IMR-90 (cell line): ENCODE data around the gene MB. TPM values are rescaled to one million over a fixed set of nuclear protein-coding genes. Genes with fewer than 3 reads are reported as not detected.
A peak's percentile ranks its signal among the peaks of the same experiment; 100 is the strongest.

Source experiments
- ATAC-seq: fragments of 200-7000 bp; cut with Tn5 transposase; 2 replicates; pipeline ENCODE4 v1.9.1; 2020; ENCODE audit warnings: low read depth, mild to moderate bottlenecking, moderate library complexity
- BruUV-seq: library from RNA; stranded (reverse); fragments of 400-500 nt; replicated peaks from 2 replicates; lab custom pipeline; 2021; lab: Mats Ljungman, UMichigan
- CTCF ChIA-PET: fragments of 300-600 bp; formaldehyde crosslinking; extraction: SDS; loops from one replicate; lab custom pipeline; 2021; ENCODE audit warnings: antibody characterized with exemption; lab: Yijun Ruan, JAX
- POLR2A ChIA-PET: fragments of 300-600 bp; sonication (Branson Sonifier 250); formaldehyde crosslinking; loops from one replicate; lab custom pipeline; 2022; ENCODE audit warnings: antibody characterized with exemption; ENCODE audit not compliant: unreplicated experiment; lab: Charles Lee
- DNase-seq: peaks from one replicate; pipeline ENCODE4 v3.0.0; 2013
- H2AFZ ChIP-seq: replicated peaks from 2 replicates; pipeline ENCODE3; 2013; ENCODE audit warnings: low read length, mild to moderate bottlenecking; ENCODE audit not compliant: poor library complexity
- H2AK5ac ChIP-seq: 2 replicates; pipeline ENCODE4 v1.6.1; 2013; ENCODE audit warnings: low read depth, low read length, inconsistent platforms
- H2AK9ac ChIP-seq: replicated peaks from 2 replicates; pipeline ENCODE3; 2013; ENCODE audit warnings: mild to moderate bottlenecking, low read depth, low read length, moderate library complexity; ENCODE audit not compliant: poor library complexity
- H2BK120ac ChIP-seq: 2 replicates; pipeline ENCODE4 v1.6.1; 2013; ENCODE audit warnings: low read depth, low read length, inconsistent platforms
- H2BK15ac ChIP-seq: 3 replicates; pipeline ENCODE4 v1.6.1; 2013; ENCODE audit warnings: low read depth, low read length, inconsistent platforms
- H2BK20ac ChIP-seq: 2 replicates; pipeline ENCODE4 v1.6.1; 2013; ENCODE audit warnings: low read depth, mild to moderate bottlenecking, inconsistent platforms, low read length, moderate library complexity
- H2BK5ac ChIP-seq: 2 replicates; pipeline ENCODE4 v1.6.1; 2013; ENCODE audit warnings: mild to moderate bottlenecking, low read depth, low read length, inconsistent platforms; ENCODE audit not compliant: poor library complexity, severe bottlenecking
- H3K14ac ChIP-seq: replicated peaks from 2 replicates; pipeline ENCODE4 v1.6.1; 2013; ENCODE audit warnings: low read depth, low read length, inconsistent platforms
- H3K18ac ChIP-seq: 2 replicates; pipeline ENCODE4 v1.6.1; 2013; ENCODE audit warnings: low read depth, low read length, control low read depth
- H3K23ac ChIP-seq: 2 replicates; pipeline ENCODE4 v1.6.1; 2013; ENCODE audit warnings: low read depth, low read length, inconsistent platforms
- H3K27ac ChIP-seq: 2 replicates; pipeline ENCODE4 v1.5.1; 2013; ENCODE audit warnings: mild to moderate bottlenecking, control low read depth, low read length; ENCODE audit not compliant: insufficient read depth
- H3K27me3 ChIP-seq: 2 replicates; pipeline ENCODE4 v1.6.1; 2013; ENCODE audit warnings: low read length; ENCODE audit not compliant: control insufficient read depth, insufficient read depth
- H3K36me3 ChIP-seq: 2 replicates; pipeline ENCODE4 v1.6.1; 2013; ENCODE audit warnings: low read length, mixed read lengths; ENCODE audit not compliant: control insufficient read depth, insufficient read depth
- H3K4ac ChIP-seq: 2 replicates; pipeline ENCODE4 v1.6.1; 2013; ENCODE audit warnings: low read depth, low read length, inconsistent platforms
- H3K4me1 ChIP-seq: 2 replicates; pipeline ENCODE4 v1.6.1; 2013; ENCODE audit warnings: low read length, mixed read lengths; ENCODE audit not compliant: control insufficient read depth, insufficient read depth
- H3K4me2 ChIP-seq: 2 replicates; pipeline ENCODE4 v1.6.1; 2013; ENCODE audit warnings: low read depth, mild to moderate bottlenecking, control low read depth, low read length, moderate library complexity
- H3K4me3 ChIP-seq: 2 replicates; pipeline ENCODE4 v1.5.1; 2013; ENCODE audit warnings: low read depth, mild to moderate bottlenecking, control low read depth, low read length, moderate library complexity; ENCODE audit not compliant: insufficient read depth
- H3K56ac ChIP-seq: 2 replicates; pipeline ENCODE4 v1.6.1; 2013; ENCODE audit warnings: low read length, inconsistent platforms; ENCODE audit not compliant: insufficient read depth; ENCODE audit errors: extremely low read depth
- H3K79me1 ChIP-seq, 2 experiments: 2 replicates each; pipeline ENCODE4 v1.6.1; 2013; ENCODE audit warnings: low read length in 2 of 2, inconsistent platforms in 1 of 2, low read depth in 1 of 2
- H3K9ac ChIP-seq: 2 replicates; pipeline ENCODE4 v1.6.1; 2013; ENCODE audit warnings: low read depth, low read length, control low read depth
- H3K9me1 ChIP-seq: 2 replicates; pipeline ENCODE4 v1.6.1; 2013; ENCODE audit warnings: low read length, inconsistent platforms; ENCODE audit not compliant: insufficient read depth
- H3K9me3 ChIP-seq: 2 replicates; pipeline ENCODE4 v1.6.1; 2013; ENCODE audit warnings: low read length; ENCODE audit not compliant: control insufficient read depth, insufficient read depth
- H4K20me1 ChIP-seq: 2 replicates; pipeline ENCODE4 v1.6.1; 2013; ENCODE audit warnings: low read length, inconsistent platforms; ENCODE audit not compliant: insufficient read depth
- H4K5ac ChIP-seq: 2 replicates; pipeline ENCODE4 v1.6.1; 2013; ENCODE audit warnings: mild to moderate bottlenecking, low read depth, low read length, control low read depth
- H4K8ac ChIP-seq, 2 experiments: 2 replicates each; pipeline ENCODE4 v1.6.1; 2013; ENCODE audit warnings: low read depth in 2 of 2, low read length in 2 of 2, control low read depth in 1 of 2, inconsistent platforms in 1 of 2
- H4K91ac ChIP-seq: 2 replicates; pipeline ENCODE4 v1.6.1; 2013; ENCODE audit warnings: low read depth, low read length, inconsistent platforms; ENCODE audit not compliant: insufficient read depth
- BHLHE40 ChIP-seq: fragments of 150-350 bp; IDR thresholded peaks from 2 replicates; pipeline ENCODE4 v1.6.1; 2016; ENCODE audit warnings: mild to moderate bottlenecking, low read depth, low read length
- FOS ChIP-seq: fragments of 150-350 bp; IDR thresholded peaks from 2 replicates; pipeline ENCODE4 v1.6.1; 2016; ENCODE audit warnings: low read depth, low read length
- MXI1 ChIP-seq: IDR thresholded peaks from 2 replicates; pipeline ENCODE4 v1.6.1; 2012; ENCODE audit warnings: low read depth, mild to moderate bottlenecking, low read length, moderate library complexity, borderline replicate concordance
- RAD21 ChIP-seq: IDR thresholded peaks from 2 replicates; pipeline ENCODE4 v1.6.1; 2012; ENCODE audit warnings: low read length, improper control_type of control experiment
- RCOR1 ChIP-seq: IDR thresholded peaks from 2 replicates; pipeline ENCODE4 v1.6.1; 2012; ENCODE audit warnings: mild to moderate bottlenecking, low read length, improper control_type of control experiment; ENCODE audit not compliant: insufficient replicate concordance
- SMC3 ChIP-seq: fragments of 150-350 bp; IDR thresholded peaks from 2 replicates; pipeline ENCODE4 v1.6.1; 2016; ENCODE audit warnings: low read depth, mild to moderate bottlenecking, antibody characterized with exemption, low read length, moderate library complexity
- WGBS, 2 experiments: methylation state at CpG; one replicate each; pipeline versions ENCODE4 v1.1.5 to v1.1.7; 2013; ENCODE audit warnings: missing lambda C conversion rate in 2 of 2; ENCODE audit not compliant: insufficient read length in 1 of 2; ENCODE audit errors: extremely low coverage in 2 of 2; 5-methylcytosine and 5-hydroxymethylcytosine counted together
- dilution Hi-C: fragments of 300-500 bp; cut with HindIII; formaldehyde crosslinking; loops from one replicate; pipeline ENCODE4 v1.14.3; 2018; ENCODE audit warnings: low sequenced_read_pairs; ENCODE audit not compliant: unreplicated experiment
- in situ Hi-C: fragments of 300-500 bp; cut with MboI; formaldehyde crosslinking; loops from 3 replicates; pipeline ENCODE4 v1.14.3; 2019; ENCODE audit warnings: low sequenced_read_pairs, inconsistent platforms, mixed read lengths
- intact Hi-C: fragments of 100-400 bp; cut with micrococcal nuclease; formaldehyde crosslinking; loops from 2 replicates; pipeline ENCODE4 v1.10.0; 2022
- polyA plus RNA-seq, 3 experiments: library from polyadenylated mRNA; depleted of rRNA; stranded (reverse); fragments of >200 nt; gene quantifications; 2 replicates each; pipeline ENCODE4 v1.2.3, GENCODE V29; 2012; ENCODE audit warnings: low replicate concordance in 1 of 3
- total RNA-seq: library from RNA; depleted of rRNA; stranded (reverse); fragments of >200 nt; gene quantifications from 2 replicates; pipeline ENCODE4 v1.2.3, GENCODE V29; 2012

Gene MB
- total and polyA plus RNA-seq, 2 of the 4 experiments (the other 2 are of a cell fraction) = not detected

GRCh38 chr22:35582218-35582860, 34.8 kb downstream of the MB start:
- H3K14ac ChIP-seq = 0 out of 2 replicates have a peak overlapping the region, but pooled peaks have one; percentile 4
- H2BK15ac ChIP-seq = no peak overlapping the region
- H3K4me2 ChIP-seq = no peak overlapping the region
- no peaks in the 10 kb centered on the region for H3K27me3 ChIP-seq
- H3K56ac ChIP-seq = no peak overlapping the region
- H3K4ac ChIP-seq = peak overlapping the region; percentile 18; the same call in 1 of the 2 replicates
- no peaks in the 10 kb centered on the region for H3K36me3 ChIP-seq
- in situ Hi-C loops = loop anchor here (5.0 kb wide), 1 partner anchor 150 kb away; no protein-coding TSS in a partner anchor
- no peak overlapping the region for H3K27ac ChIP-seq
- peaks cover 3% of the 10 kb centered on the region; the same call in 1 of the 2 replicates for H3K9me3 ChIP-seq
- H4K91ac ChIP-seq = no peak overlapping the region
- H4K20me1 ChIP-seq = no peaks in the 10 kb centered on the region
- TF ChIP-seq FOS = peak; percentile 42; the same call in 1 of the 2 replicates
- TF ChIP-seq MXI1 = 0 out of 2 replicates have a peak, but pooled peaks have one; percentile 40
- no peak for TF ChIP-seq RCOR1
- TF ChIP-seq BHLHE40 = 0 out of 2 replicates have a peak, but pooled peaks have one; percentile 25
- peak; percentile 24; the same call in 1 of the 2 replicates for TF ChIP-seq SMC3
- TF ChIP-seq RAD21 = no peak
- no peak for ATAC-seq
- no peak overlapping the region for H2AFZ ChIP-seq
- peak; percentile 68 for DNase-seq
- BruUV-seq = no TSS peak
- peaks cover 4% of the 10 kb centered on the region for H3K4me1 ChIP-seq
- intact Hi-C loops = no loop called here
- no peak overlapping the region for H4K8ac ChIP-seq
- H2AK5ac ChIP-seq = peak overlapping the region; percentile 20; the same call in 1 of the 2 replicates
- POLR2A ChIA-PET = no interaction called here
- H2BK5ac ChIP-seq = no peak overlapping the region
- WGBS, 2 experiments = 0% methylated on average over 1 of the region's 11 CpGs; no CpG with 5 or more reads in 1 of the 2 experiments
- dilution Hi-C loops = no loop called here
- H2BK120ac ChIP-seq = no peak overlapping the region
- peak overlapping the region; percentile 68 for H2AK9ac ChIP-seq
- H3K23ac ChIP-seq = no peak overlapping the region
- H3K79me1 ChIP-seq = no peaks in the 10 kb centered on the region
- H3K4me3 ChIP-seq = no peak overlapping the region
- no peak overlapping the region for H4K5ac ChIP-seq
- H3K9me1 ChIP-seq = no peaks in the 10 kb centered on the region
- CTCF ChIA-PET = interaction anchor here (0.6 to 3.2 kb wide), 4 partner anchors 10 to 231 kb away, joined by 3 to 16 read pairs (median 4); no protein-coding TSS in a partner anchor
- 0 out of 2 replicates have a peak overlapping the region, but pooled peaks have one; percentile 3 for H2BK20ac ChIP-seq
- H3K18ac ChIP-seq = no peak overlapping the region
- no peak overlapping the region for H3K9ac ChIP-seq
